Neuronal stem cell (in vitro differentiated cells): ENCODE measurements around the gene OR8G1.
"Not testable (repeated sequence)": the region's sequence is repeated elsewhere in the genome, so short reads cannot be mapped to it uniquely, and the experiment has no call there.

Experiments
- DNase-seq: peaks from one replicate; pipeline ENCODE4 v3.0.0-alpha.2; 2013; ENCODE audit warnings: low spot score
- H2AFZ ChIP-seq: one replicate; pipeline ENCODE4 v1.6.1; 2013; ENCODE audit warnings: mild to moderate bottlenecking, low read length, inconsistent platforms
- H2AK5ac ChIP-seq: 2 replicates; pipeline ENCODE4 v1.6.1; 2013; ENCODE audit warnings: low read depth, mild to moderate bottlenecking, inconsistent platforms, low read length, moderate library complexity, mixed read lengths
- H2BK120ac ChIP-seq: 2 replicates; pipeline ENCODE4 v1.6.1; 2013; ENCODE audit warnings: low read depth, mild to moderate bottlenecking, inconsistent platforms, low read length, moderate library complexity, mixed read lengths
- H2BK12ac ChIP-seq: one replicate; pipeline ENCODE4 v1.6.1; 2013; ENCODE audit warnings: low read length, inconsistent platforms
- H2BK15ac ChIP-seq: 2 replicates; pipeline ENCODE4 v1.6.1; 2013; ENCODE audit warnings: mild to moderate bottlenecking, low read length, inconsistent platforms, mixed read lengths
- H2BK5ac ChIP-seq: one replicate; pipeline ENCODE4 v1.6.1; 2013; ENCODE audit warnings: inconsistent platforms, mild to moderate bottlenecking, low read length, moderate library complexity
- H3K14ac ChIP-seq: one replicate; pipeline ENCODE4 v1.6.1; 2013; ENCODE audit warnings: low read length, inconsistent platforms
- H3K18ac ChIP-seq: 2 replicates; pipeline ENCODE4 v1.6.1; 2013; ENCODE audit warnings: low read length, inconsistent platforms
- H3K23ac ChIP-seq: 2 replicates; pipeline ENCODE4 v1.6.1; 2013; ENCODE audit warnings: low read depth, mild to moderate bottlenecking, mixed read lengths, low read length, inconsistent platforms; ENCODE audit not compliant: poor library complexity
- H3K27ac ChIP-seq: replicated peaks from 3 replicates; pipeline ENCODE4 v1.5.1; 2013; ENCODE audit warnings: low read length, inconsistent platforms
- H3K27me3 ChIP-seq, 3 experiments: 2 replicates each; pipeline ENCODE4 v1.6.1; 2013; ENCODE audit warnings: low read length in 3 of 3, mild to moderate bottlenecking in 2 of 3, inconsistent platforms in 1 of 3, low read depth in 1 of 3, mixed read lengths in 1 of 3, moderate library complexity in 1 of 3; ENCODE audit not compliant: control insufficient read depth in 3 of 3, insufficient read depth in 3 of 3
- H3K36me3 ChIP-seq, 2 donors: replicated peaks in 1 of 2; 2 replicates each; pipeline ENCODE4 v1.6.1; 2013; ENCODE audit warnings: low read length in 2 of 2; ENCODE audit not compliant: control insufficient read depth in 2 of 2, insufficient read depth in 2 of 2
- H3K4ac ChIP-seq: 2 replicates; pipeline ENCODE4 v1.6.1; 2013; ENCODE audit warnings: inconsistent platforms, mild to moderate bottlenecking, low read length, moderate library complexity
- H3K4me1 ChIP-seq, 2 donors: 1 replicate in 1 of 2; 2 replicates in 1 of 2; pipeline ENCODE4 v1.6.1; 2013; ENCODE audit warnings: low read length in 2 of 2, low read depth in 1 of 2; ENCODE audit not compliant: control insufficient read depth in 2 of 2, insufficient read depth in 1 of 2
- H3K4me2 ChIP-seq: one replicate; pipeline ENCODE4 v1.6.1; 2013; ENCODE audit warnings: mild to moderate bottlenecking, low read length, inconsistent platforms; ENCODE audit not compliant: insufficient read depth, poor library complexity, severe bottlenecking
- H3K4me3 ChIP-seq, 2 donors: 2 replicates each; pipeline ENCODE4 v1.5.1; 2013; ENCODE audit warnings: low read length in 2 of 2, mild to moderate bottlenecking in 2 of 2, inconsistent platforms in 1 of 2, moderate library complexity in 1 of 2
- H3K79me1 ChIP-seq: one replicate; pipeline ENCODE4 v1.6.1; 2013; ENCODE audit warnings: low read depth, mild to moderate bottlenecking, inconsistent platforms, low read length, moderate library complexity
- H3K9ac ChIP-seq: one replicate; pipeline ENCODE4 v1.6.1; 2013; ENCODE audit warnings: mild to moderate bottlenecking, low read depth, low read length, inconsistent platforms; ENCODE audit not compliant: poor library complexity
- H3K9me3 ChIP-seq, 2 donors: replicated peaks in 1 of 2; 2 replicates each; pipeline versions ENCODE3 to v1.6.1; 2013; ENCODE audit warnings: low read length in 2 of 2, mild to moderate bottlenecking in 2 of 2, inconsistent platforms in 1 of 2, low read depth in 1 of 2, mixed read lengths in 1 of 2, moderate library complexity in 1 of 2; ENCODE audit not compliant: control insufficient read depth in 2 of 2, insufficient read depth in 1 of 2
- H4K8ac ChIP-seq: one replicate; pipeline ENCODE4 v1.6.1; 2013; ENCODE audit warnings: low read depth, mild to moderate bottlenecking, inconsistent platforms, low read length, moderate library complexity
- H4K91ac ChIP-seq: one replicate; pipeline ENCODE4 v1.6.1; 2013; ENCODE audit warnings: low read length, low read depth, mild to moderate bottlenecking, inconsistent platforms; ENCODE audit not compliant: poor library complexity
- WGBS, 2 donors: extraction: QIAGEN DNeasy Blood & Tissue Kit; methylation state at CpG; one replicate each; pipeline ENCODE4 v1.1.7; 2013; ENCODE audit warnings: missing lambda C conversion rate in 2 of 2, mixed read lengths in 1 of 2; ENCODE audit not compliant: insufficient read length in 2 of 2, insufficient replicate concordance in 1 of 2; ENCODE audit errors: extremely low coverage in 2 of 2; 5-methylcytosine and 5-hydroxymethylcytosine counted together

The OR8G1 gene

GRCh38 chr11:124219126-124219525 lies 21.8 kb upstream of the OR8G1 start:
- no peaks in the 10 kb centered on the region for H3K9me3 ChIP-seq
- no peak overlapping the region for H3K9ac ChIP-seq

GRCh38 chr11:124222407-124222806 lies 18.5 kb upstream of the OR8G1 start:
- H2AK5ac ChIP-seq, result no peak overlapping the region
- H3K9me3 ChIP-seq, result no peaks in the 10 kb centered on the region
- no peaks in the 10 kb centered on the region for H3K79me1 ChIP-seq
- H3K27ac ChIP-seq, result no peak overlapping the region
- H2BK12ac ChIP-seq, result no peak overlapping the region
- no peak overlapping the region for H4K8ac ChIP-seq
- H2BK120ac ChIP-seq, result no peak overlapping the region
- H2AFZ ChIP-seq, result no peak overlapping the region
- no peaks in the 10 kb centered on the region for H3K4me1 ChIP-seq
- H3K14ac ChIP-seq, result no peak overlapping the region
- no peaks in the 10 kb centered on the region for H3K36me3 ChIP-seq
- H3K18ac ChIP-seq, result no peak overlapping the region
- no peak overlapping the region for H3K4me3 ChIP-seq
- WGBS, 2 donors, result no CpG with 5 or more reads among the region's 2 CpGs
- no peak overlapping the region for H2BK5ac ChIP-seq
- H3K23ac ChIP-seq, result no peak overlapping the region
- H2BK15ac ChIP-seq, result no peak overlapping the region
- H3K27me3 ChIP-seq, result no peaks in the 10 kb centered on the region
- no peak overlapping the region for H4K91ac ChIP-seq
- no peak overlapping the region for H3K4me2 ChIP-seq
- no peak overlapping the region for H3K4ac ChIP-seq
- no peak overlapping the region for H3K9ac ChIP-seq
- no peak for DNase-seq

More at GRCh38 chr11:124219126-124219525, 21.8 kb upstream of the OR8G1 start:
- Histone ChIP-seq H2BK5ac (no peak overlapping the region), H2BK12ac (no peak overlapping the region), H3K23ac (no peak overlapping the region), H3K4me1 (no peaks in the 10 kb centered on the region), H3K27me3 (no peaks in the 10 kb centered on the region), H2AFZ (no peak overlapping the region), H3K36me3 (no peaks in the 10 kb centered on the region), H3K27ac (no peak overlapping the region), H3K18ac (no peak overlapping the region), H2BK120ac (no peak overlapping the region), H3K79me1 (no peaks in the 10 kb centered on the region), H3K14ac (no peak overlapping the region), H2BK15ac (no peak overlapping the region), H4K91ac (no peak overlapping the region), H3K4me3 (no peak overlapping the region), H3K4ac (no peak overlapping the region), H4K8ac (no peak overlapping the region), H3K4me2 (no peak overlapping the region), H2AK5ac (no peak overlapping the region)
- DNase-seq, result no peak

- not testable (repeated sequence) for H3K4ac ChIP-seq, H4K8ac ChIP-seq, H3K23ac ChIP-seq, H3K4me2 ChIP-seq, H2BK15ac ChIP-seq, H2BK12ac ChIP-seq, H2AFZ ChIP-seq, H3K4me1 ChIP-seq, H3K27me3 ChIP-seq, H3K18ac ChIP-seq, H2AK5ac ChIP-seq, H2BK120ac ChIP-seq, H2BK5ac ChIP-seq, H3K4me3 ChIP-seq, H3K9ac ChIP-seq, DNase-seq, H3K14ac ChIP-seq, H3K27ac ChIP-seq, H3K9me3 ChIP-seq, H4K91ac ChIP-seq, H3K79me1 ChIP-seq, H3K36me3 ChIP-seq
- WGBS, 2 donors, result no CpG with 5 or more reads among the region's 9 CpGs
Observed at GRCh38 chr11:124224618-124225423, 16.1 kb upstream of the OR8G1 start.

GRCh38 chr11:124225471-124225870 lies 15.4 kb upstream of the OR8G1 start:
- Histone ChIP-seq H3K9ac (no peak overlapping the region), H3K4me2 (no peak overlapping the region), H3K4me1 (no peaks in the 10 kb centered on the region), H3K9me3 (no peaks in the 10 kb centered on the region), H2AFZ (no peak overlapping the region), H2AK5ac (no peak overlapping the region), H3K14ac (no peak overlapping the region), H2BK12ac (no peak overlapping the region), H3K4me3 (no peak overlapping the region), H4K8ac (no peak overlapping the region), H2BK5ac (no peak overlapping the region), H3K4ac (no peak overlapping the region), H3K27ac (no peak overlapping the region), H2BK15ac (no peak overlapping the region), H3K23ac (no peak overlapping the region), H3K18ac (no peak overlapping the region), H4K91ac (no peak overlapping the region), H3K36me3 (no peaks in the 10 kb centered on the region), H2BK120ac (no peak overlapping the region), H3K27me3 (no peaks in the 10 kb centered on the region), H3K79me1 (no peaks in the 10 kb centered on the region)
- DNase-seq, result no peak
- no CpG with 5 or more reads among the region's 1 CpG for WGBS, 2 donors
